ENCODE results near the gene TMEM63A.
A peak's percentile ranks its signal among the peaks of the same experiment; 100 is the strongest.

DNA sequence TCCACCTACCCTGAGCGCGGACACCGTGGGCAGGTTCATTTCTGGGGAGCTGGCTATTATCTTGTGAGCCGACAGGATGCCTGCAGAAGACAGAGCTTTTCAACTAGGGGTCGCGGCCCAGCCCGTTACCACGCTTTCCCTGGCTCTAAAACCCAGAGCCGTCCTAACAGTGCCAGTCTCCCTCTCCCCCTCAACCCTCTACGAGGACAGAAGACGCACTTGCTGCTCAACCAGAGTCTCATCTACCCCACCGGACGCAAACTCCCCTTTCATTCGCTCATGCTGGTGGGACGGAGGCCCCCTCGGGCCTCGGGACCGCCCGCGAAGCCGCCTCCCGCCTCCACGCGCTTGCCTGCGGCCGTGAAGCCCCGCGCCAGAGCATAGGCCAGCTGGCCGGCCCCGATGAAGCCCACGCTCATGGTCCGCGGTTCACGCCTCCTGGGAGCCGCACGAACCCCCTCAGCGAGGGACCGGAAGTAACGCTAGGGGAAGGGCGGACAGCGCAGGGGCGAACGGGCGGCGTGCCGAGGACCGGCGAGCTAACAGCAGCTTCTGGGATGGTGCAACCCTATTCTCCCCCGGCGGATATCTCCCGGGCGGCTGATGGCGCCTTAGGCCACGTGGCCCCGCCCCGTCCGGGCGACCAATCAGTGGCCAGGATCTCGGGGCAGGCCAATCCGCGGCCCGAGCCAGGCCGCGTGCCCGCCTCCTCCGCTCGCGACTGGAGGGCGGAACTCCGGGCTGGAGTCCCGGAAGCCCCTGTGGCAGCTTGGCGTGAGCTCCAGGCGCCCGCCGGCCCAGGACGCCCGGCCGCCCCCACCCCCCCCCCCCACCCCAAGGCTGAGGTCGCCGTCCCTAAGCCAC is 41.7 kb upstream of the TMEM63A start, which contains the start of gene PYCR2:
- TF ChIP-seq, protein P1, sequence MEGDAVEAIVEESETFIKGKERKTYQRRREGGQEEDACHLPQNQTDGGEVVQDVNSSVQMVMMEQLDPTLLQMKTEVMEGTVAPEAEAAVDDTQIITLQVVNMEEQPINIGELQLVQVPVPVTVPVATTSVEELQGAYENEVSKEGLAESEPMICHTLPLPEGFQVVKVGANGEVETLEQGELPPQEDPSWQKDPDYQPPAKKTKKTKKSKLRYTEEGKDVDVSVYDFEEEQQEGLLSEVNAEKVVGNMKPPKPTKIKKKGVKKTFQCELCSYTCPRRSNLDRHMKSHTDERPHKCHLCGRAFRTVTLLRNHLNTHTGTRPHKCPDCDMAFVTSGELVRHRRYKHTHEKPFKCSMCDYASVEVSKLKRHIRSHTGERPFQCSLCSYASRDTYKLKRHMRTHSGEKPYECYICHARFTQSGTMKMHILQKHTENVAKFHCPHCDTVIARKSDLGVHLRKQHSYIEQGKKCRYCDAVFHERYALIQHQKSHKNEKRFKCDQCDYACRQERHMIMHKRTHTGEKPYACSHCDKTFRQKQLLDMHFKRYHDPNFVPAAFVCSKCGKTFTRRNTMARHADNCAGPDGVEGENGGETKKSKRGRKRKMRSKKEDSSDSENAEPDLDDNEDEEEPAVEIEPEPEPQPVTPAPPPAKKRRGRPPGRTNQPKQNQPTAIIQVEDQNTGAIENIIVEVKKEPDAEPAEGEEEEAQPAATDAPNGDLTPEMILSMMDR (IDR thresholded peaks at IDR 0.05), result no peak
- TF ChIP-seq POLR2AphosphoS5 (IDR thresholded peaks at IDR 0.05) (peak; percentile 85 to 87 (median 86)), POLR2A (IDR thresholded peaks at IDR 0.05) (peak; percentile 77)

All from breast epithelium (tissue), 3 donors.